Measurements from ENCODE around the gene WBP1.

DNA sequence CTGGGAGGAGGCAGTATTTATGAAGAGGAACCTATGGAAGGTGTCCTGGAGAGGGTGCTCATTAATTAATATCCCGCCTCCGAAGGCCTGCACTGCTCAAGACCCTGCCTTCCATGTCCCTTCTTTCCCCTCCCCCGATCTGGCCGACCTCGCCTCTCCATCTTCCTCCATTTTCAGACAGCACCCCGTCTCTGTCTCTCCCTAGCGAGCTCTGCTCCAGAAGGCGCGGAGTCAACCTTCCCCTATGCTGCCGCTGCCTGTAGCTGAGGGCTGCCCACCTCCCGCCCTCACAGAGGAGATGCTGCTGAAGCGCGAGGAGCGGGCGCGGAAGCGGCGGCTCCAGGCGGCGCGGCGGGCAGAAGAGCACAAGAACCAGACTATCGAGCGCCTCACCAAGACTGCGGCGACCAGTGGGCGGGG is 1.1 kb upstream of the WBP1 start:
- TF ChIP-seq, protein P1, sequence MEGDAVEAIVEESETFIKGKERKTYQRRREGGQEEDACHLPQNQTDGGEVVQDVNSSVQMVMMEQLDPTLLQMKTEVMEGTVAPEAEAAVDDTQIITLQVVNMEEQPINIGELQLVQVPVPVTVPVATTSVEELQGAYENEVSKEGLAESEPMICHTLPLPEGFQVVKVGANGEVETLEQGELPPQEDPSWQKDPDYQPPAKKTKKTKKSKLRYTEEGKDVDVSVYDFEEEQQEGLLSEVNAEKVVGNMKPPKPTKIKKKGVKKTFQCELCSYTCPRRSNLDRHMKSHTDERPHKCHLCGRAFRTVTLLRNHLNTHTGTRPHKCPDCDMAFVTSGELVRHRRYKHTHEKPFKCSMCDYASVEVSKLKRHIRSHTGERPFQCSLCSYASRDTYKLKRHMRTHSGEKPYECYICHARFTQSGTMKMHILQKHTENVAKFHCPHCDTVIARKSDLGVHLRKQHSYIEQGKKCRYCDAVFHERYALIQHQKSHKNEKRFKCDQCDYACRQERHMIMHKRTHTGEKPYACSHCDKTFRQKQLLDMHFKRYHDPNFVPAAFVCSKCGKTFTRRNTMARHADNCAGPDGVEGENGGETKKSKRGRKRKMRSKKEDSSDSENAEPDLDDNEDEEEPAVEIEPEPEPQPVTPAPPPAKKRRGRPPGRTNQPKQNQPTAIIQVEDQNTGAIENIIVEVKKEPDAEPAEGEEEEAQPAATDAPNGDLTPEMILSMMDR (IDR thresholded peaks at IDR 0.05), result no peak
- no peak for TF ChIP-seq EZH2 (IDR thresholded peaks at IDR 0.05)
